Heart left ventricle (tissue), 16 donors: ENCODE results near the gene FAM98A. TPM values are rescaled to one million over a fixed set of nuclear protein-coding genes. Genes with fewer than 3 reads are reported as not detected.

Experiments
- ATAC-seq, 4 donors: fragments of 200-7000 bp; cut with Tn5 transposase; one replicate each; pipeline ENCODE4 v1.9.1; 2020 to 2022; ENCODE audit warnings: moderate library complexity in 4 of 4, mild to moderate bottlenecking in 3 of 4, moderate number of reproducible peaks in 1 of 4
- DNase-seq, 5 donors: peaks; one replicate each; pipeline ENCODE4 v3.0.0-alpha.2; 2020
- H3K27ac ChIP-seq, 12 donors: fragments of 200-600 bp; sonication (generic) in 4 of 12; one replicate each; pipeline versions ENCODE4 v1.5.0 to v1.8.0; 2016 to 2022; ENCODE audit warnings: mild to moderate bottlenecking in 2 of 12
- H3K27me3 ChIP-seq, 9 donors: fragments of 200-600 bp; sonication (generic) in 2 of 9; one replicate each; pipeline versions ENCODE4 v1.5.1 to v1.8.0; 2016 to 2022; ENCODE audit warnings: mild to moderate bottlenecking in 3 of 9
- H3K36me3 ChIP-seq, 9 donors: fragments of 200-600 bp; sonication (generic) in 2 of 9; one replicate each; pipeline versions ENCODE4 v1.5.0 to v1.8.0; 2018 to 2022; ENCODE audit warnings: mild to moderate bottlenecking in 2 of 9
- H3K4me1 ChIP-seq, 12 donors: fragments of 200-600 bp; sonication (generic) in 4 of 12; one replicate each; pipeline versions ENCODE4 v1.5.0 to v1.8.0; 2016 to 2022; ENCODE audit warnings: mild to moderate bottlenecking in 3 of 12
- H3K4me3 ChIP-seq, 12 donors: fragments of 200-600 bp; sonication (generic) in 4 of 12; one replicate each; pipeline versions ENCODE4 v1.5.0 to v1.8.0; 2017 to 2022; ENCODE audit warnings: mild to moderate bottlenecking in 9 of 12, moderate library complexity in 4 of 12
- H3K9me3 ChIP-seq, 12 donors: fragments of 200-600 bp; sonication (generic) in 4 of 12; one replicate each; pipeline versions ENCODE4 v1.5.0 to v1.8.0; 2016 to 2022; ENCODE audit warnings: mild to moderate bottlenecking in 1 of 12
- POLR2A ChIP-seq, 2 donors: fragments of 450-650 bp; IDR thresholded peaks; one replicate each; pipeline ENCODE4 v1.6.1; 2017; ENCODE audit warnings: antibody characterized with exemption in 2 of 2, mild to moderate bottlenecking in 2 of 2, moderate library complexity in 2 of 2
- WGBS, 4 donors: extraction: QIAGEN DNeasy Blood & Tissue Kit in 2 of 4; methylation state at CpG; one replicate each; pipeline versions ENCODE4 v1.1.5 to v1.1.7; 2013 to 2018; 5-methylcytosine and 5-hydroxymethylcytosine counted together
- intact Hi-C, 10 donors: fragments of 100-400 bp; cut with DNase I; formaldehyde crosslinking; loops; one replicate each; pipeline versions ENCODE4 v1.11.1 to v1.14.2; 2022
- polyA plus RNA-seq, 2 donors: library from polyadenylated mRNA; stranded (reverse); fragments of 200-250 nt; gene quantifications; one replicate each; pipeline ENCODE4 v1.2.3, GENCODE V29; 2013
- total RNA-seq, 9 donors: library from RNA; depleted of rRNA in 2 of 9; stranded (reverse); fragments of >200 nt in 2 of 9; fragmentation: NEBNext Ultra II Directional in 3 of 9; extraction: Animal tissue kit (Norgen Biotek cat#: 25700) in 3 of 9; gene quantifications; one replicate each; pipeline versions ENCODE4 v1.1.0 to v1.2.4, GENCODE V29; 2016 to 2023
- TF ChIP-seq, protein P1 (sequence below), 12 donors: fragments of 200-600 bp; sonication (generic) in 4 of 12; IDR thresholded peaks; one replicate each; pipeline versions ENCODE4 v1.5.0 to v1.8.0; 2018 to 2022; ENCODE audit warnings: antibody characterized with exemption in 12 of 12, mild to moderate bottlenecking in 5 of 12
- donor health status: ischemic (EF 13 %, LVEDD 7.1; RV severe dilation, severe dysfunction).
- donor health status: healthy with polysubstance abuse.
- donor health status: DM: no; HTN: yes; CAD: no.
- donor health status: DM: no; HTN: no; CAD: no.
- donor health status: ischemic (EF 25% LVEDD 6.9; RV normal size, moderate dysfunction).
- donor health status: ischemic (EF 25% LVEDD 5.7; RV mildly dilated, moderate dysfunction).
- donor health status: healthy.
- donor health status: DM: yes; HTN: yes; CAD: no.
- donor health status: ischemic (EF 35%, LVEDD 5.7; RV mildly dilated, moderate dysfunction).
- donor health status: nonischemic (EF 11% LVEDD 7.7; RV severe dilation, severe dysfunction).
- donor health status: DM: yes; HTN: yes; CAD: no.
- donor health status: PGD.
- donor health status: ischemic (EF 29% LVEDD 5.4; RV normal size, mild dysfunction).
- donor health status: nonischemic (EF 23%, LVEDD 6.1; RV moderate dilation, normal function).

FAM98A gene
- total and polyA plus RNA-seq, 11 donors, result 34.2 to 106 (median 66.4) TPM

DNA sequence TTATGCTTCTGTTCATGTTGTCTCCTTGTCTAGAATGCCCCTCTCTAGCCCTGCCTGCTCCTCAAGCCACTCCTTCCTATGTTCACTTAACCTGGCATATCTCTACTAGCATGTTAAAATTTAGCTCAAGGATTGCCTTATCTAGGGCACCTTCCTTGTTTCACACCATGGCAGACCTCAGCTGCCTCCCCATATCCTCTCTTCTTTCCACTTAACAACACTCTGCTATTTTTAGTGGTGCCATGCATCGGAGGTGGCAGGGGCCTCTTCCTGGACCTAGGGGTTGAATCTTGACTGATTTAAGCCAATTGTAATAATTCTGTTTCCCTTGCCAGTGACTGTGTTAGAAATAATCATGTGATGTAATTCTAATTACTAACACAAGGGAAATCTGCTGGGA lies 36.9 kb upstream of the FAM98A start:
- TF ChIP-seq, protein P1, sequence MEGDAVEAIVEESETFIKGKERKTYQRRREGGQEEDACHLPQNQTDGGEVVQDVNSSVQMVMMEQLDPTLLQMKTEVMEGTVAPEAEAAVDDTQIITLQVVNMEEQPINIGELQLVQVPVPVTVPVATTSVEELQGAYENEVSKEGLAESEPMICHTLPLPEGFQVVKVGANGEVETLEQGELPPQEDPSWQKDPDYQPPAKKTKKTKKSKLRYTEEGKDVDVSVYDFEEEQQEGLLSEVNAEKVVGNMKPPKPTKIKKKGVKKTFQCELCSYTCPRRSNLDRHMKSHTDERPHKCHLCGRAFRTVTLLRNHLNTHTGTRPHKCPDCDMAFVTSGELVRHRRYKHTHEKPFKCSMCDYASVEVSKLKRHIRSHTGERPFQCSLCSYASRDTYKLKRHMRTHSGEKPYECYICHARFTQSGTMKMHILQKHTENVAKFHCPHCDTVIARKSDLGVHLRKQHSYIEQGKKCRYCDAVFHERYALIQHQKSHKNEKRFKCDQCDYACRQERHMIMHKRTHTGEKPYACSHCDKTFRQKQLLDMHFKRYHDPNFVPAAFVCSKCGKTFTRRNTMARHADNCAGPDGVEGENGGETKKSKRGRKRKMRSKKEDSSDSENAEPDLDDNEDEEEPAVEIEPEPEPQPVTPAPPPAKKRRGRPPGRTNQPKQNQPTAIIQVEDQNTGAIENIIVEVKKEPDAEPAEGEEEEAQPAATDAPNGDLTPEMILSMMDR (IDR thresholded peaks at IDR 0.05), result no peak
- TF ChIP-seq POLR2A (IDR thresholded peaks at IDR 0.05), result no peak
- no peaks in the 10 kb centered on the region for H3K36me3 ChIP-seq
- 26 to 43% (median 33%) methylated on average over 1 of the region's 1 CpG for WGBS, 4 donors
- no peaks in the 10 kb centered on the region for H3K4me1 ChIP-seq
- H3K27me3 ChIP-seq, result no peaks in the 10 kb centered on the region
- no peak overlapping the region for H3K27ac ChIP-seq
- no peak overlapping the region for H3K4me3 ChIP-seq
- H3K9me3 ChIP-seq, result no peaks in the 10 kb centered on the region
- ATAC-seq (no peak), DNase-seq (no peak)
- intact Hi-C loops, result no loop called here

DNA sequence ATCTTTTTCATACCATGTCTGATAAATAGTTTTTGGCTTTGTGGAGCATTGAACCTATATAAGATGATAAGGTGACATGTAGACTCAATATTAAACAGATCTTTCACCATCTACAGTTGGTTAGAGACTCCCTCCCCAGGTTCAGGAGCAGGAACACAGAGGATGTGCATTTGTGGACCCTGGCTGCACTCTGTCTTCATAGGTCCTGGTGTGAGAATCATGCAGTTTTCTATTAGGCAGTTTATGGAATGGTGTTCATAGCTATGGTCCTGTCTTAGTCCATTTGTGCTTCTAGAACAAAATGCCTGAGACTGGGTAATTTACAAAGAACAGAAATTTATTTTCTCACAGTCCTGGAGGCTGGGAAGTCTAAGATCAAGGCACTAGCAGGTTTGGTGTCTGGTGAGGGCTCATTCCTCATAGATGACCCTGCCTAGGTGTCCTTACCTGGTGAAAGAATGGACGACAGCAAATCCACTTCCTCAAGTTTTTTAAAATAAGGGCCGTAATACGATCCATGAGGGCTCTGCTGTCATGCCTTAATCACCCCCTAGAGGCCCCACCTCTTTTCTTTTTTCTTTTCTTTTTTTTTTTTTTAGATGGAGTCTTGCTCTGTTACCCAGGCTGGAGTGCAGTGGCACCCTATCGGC lies 35.3 kb upstream of the FAM98A start:
- 87 to 95% (median 92%) methylated on average over 4 of the region's 4 CpGs for WGBS, 4 donors
- no peak for ATAC-seq

DNA sequence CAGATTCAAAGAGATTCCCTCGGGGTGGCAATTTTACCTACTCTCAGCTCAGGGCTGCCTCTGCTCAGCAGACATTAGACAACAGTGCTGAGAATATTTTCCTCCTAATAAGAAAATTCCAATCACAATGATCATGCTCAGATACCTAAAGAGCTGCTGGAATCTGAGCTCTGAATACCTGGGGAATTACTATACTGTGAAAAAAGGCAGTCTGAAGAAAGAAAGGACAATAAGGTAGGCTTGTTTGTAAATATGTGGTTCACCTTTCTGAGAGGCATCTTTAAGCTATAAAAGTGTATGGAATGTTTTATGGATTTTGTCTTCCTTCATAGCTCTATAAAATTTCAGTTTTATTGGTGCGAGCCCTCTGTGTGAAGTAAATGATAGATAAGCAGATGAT lies 34.2 kb upstream of the FAM98A start:
- WGBS, 4 donors, result 90 to 97% (median 92%) methylated on average over 2 of the region's 2 CpGs
- no peak for DNase-seq
- intact Hi-C loops, result no loop called here
- TF ChIP-seq, protein P1 (IDR thresholded peaks at IDR 0.05), result no peak
- TF ChIP-seq POLR2A (IDR thresholded peaks at IDR 0.05), result no peak
- Histone ChIP-seq H3K4me3 (no peak overlapping the region), H3K27ac (no peak overlapping the region), H3K4me1 (no peaks in the 10 kb centered on the region), H3K9me3 (no peaks in the 10 kb centered on the region), H3K36me3 (no peaks in the 10 kb centered on the region), H3K27me3 (no peaks in the 10 kb centered on the region)
- no peak for ATAC-seq

More for the DNA sequence above, 35.3 kb upstream of the FAM98A start:
- Histone ChIP-seq H3K9me3 (no peaks in the 10 kb centered on the region), H3K4me3 (no peak overlapping the region), H3K36me3 (no peaks in the 10 kb centered on the region), H3K27me3 (no peaks in the 10 kb centered on the region), H3K4me1 (no peaks in the 10 kb centered on the region), H3K27ac (no peak overlapping the region)
- TF ChIP-seq, protein P1 (IDR thresholded peaks at IDR 0.05), result no peak
- no peak for TF ChIP-seq POLR2A (IDR thresholded peaks at IDR 0.05)
- DNase-seq, result no peak
- intact Hi-C loops, result no loop called here

DNA sequence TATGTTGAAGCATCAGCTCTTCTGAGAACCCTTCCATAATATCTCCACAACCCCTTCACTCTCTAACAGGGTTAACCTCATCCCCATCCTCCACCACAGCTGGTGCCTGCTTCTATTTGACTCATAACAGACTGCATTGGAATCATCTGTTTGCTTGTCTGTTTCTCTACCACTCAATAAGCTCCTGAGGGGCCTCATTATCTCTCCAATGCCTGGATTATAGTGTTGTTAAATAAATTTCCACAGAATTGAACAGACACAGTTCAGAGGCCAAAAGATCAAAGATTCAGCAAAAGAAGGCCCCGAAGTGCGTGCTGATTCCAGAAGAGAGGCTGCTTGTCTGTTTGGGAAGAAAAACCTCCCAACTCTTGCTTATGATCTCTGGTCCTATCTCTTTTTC lies 33.7 kb upstream of the FAM98A start:
- no peak for TF ChIP-seq POLR2A (IDR thresholded peaks at IDR 0.05)
- TF ChIP-seq, protein P1 (IDR thresholded peaks at IDR 0.05), result no peak
- no peaks in the 10 kb centered on the region for H3K36me3 ChIP-seq
- H3K27ac ChIP-seq, result no peak overlapping the region
- ATAC-seq (no peak), DNase-seq (no peak)
- 82 to 93% (median 89%) methylated on average over 2 of the region's 2 CpGs for WGBS, 4 donors
- intact Hi-C loops, result no loop called here
- H3K9me3 ChIP-seq, result no peaks in the 10 kb centered on the region
- H3K4me1 ChIP-seq, result no peaks in the 10 kb centered on the region
- no peak overlapping the region for H3K4me3 ChIP-seq
- no peaks in the 10 kb centered on the region for H3K27me3 ChIP-seq
